ENCODE results near the gene RGMA. TPM values are rescaled to one million over a fixed set of nuclear protein-coding genes. Genes with fewer than 3 reads are reported as not detected.

Gene RGMA
- total RNA-seq, 1 experiment from 2014 or later: 5.5 TPM

DNA sequence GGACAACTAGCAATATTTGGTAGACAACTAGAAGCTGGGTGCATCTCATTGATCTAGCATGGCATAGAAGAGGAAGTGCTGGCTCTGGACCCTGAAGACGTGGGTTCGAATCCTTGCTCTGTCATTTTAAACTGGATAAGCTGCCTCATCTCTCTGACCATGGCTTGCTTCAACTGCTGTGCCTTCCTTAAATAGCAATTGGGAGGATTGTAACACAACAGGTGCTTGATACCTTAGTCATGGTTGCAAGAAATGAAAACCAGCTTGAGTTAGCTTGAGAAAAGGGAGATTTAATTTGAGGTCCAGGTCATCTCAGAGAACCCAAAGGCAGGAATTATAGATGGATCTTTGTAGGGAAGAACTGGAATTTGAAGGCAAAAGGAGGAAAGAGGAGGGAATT lies 14.8 kb upstream of the RGMA start (continued):
- TF ChIP-seq, protein P1, sequence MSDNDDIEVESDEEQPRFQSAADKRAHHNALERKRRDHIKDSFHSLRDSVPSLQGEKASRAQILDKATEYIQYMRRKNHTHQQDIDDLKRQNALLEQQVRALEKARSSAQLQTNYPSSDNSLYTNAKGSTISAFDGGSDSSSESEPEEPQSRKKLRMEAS (IDR thresholded peaks at IDR 0.05): no peak
- TF ChIP-seq TCF7L2 (IDR thresholded peaks at IDR 0.05; ENCODE audit: borderline replicate concordance, extremely low read depth, insufficient read depth, insufficient read length) (no peak), RAD21 (IDR thresholded peaks at IDR 0.05; ENCODE audit: low read depth) (no peak), REST (IDR thresholded peaks at IDR 0.05; ENCODE audit: low read depth) (no peak), EGR1 (IDR thresholded peaks at IDR 0.05; ENCODE audit: low read depth) (no peak)
- TF ChIP-seq, protein P2, sequence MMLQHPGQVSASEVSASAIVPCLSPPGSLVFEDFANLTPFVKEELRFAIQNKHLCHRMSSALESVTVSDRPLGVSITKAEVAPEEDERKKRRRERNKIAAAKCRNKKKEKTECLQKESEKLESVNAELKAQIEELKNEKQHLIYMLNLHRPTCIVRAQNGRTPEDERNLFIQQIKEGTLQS (IDR thresholded peaks at IDR 0.05): no peak

GRCh38 chr15:93102211-93102610 lies 13.2 kb upstream of the RGMA start:
- Histone ChIP-seq H3K27ac (ENCODE audit: low read depth, low read length) (no peak overlapping the region), H3K9ac (ENCODE audit: low read length) (no peak overlapping the region), H3K4me2 (ENCODE audit: low read length) (no peak overlapping the region), H3K4me1 (ENCODE audit: control insufficient read depth in 1 of 2, insufficient read depth in 2 of 2, low read length in 2 of 2) (no peaks in the 10 kb centered on the region), H3K9me3 (ENCODE audit: control insufficient read depth in 1 of 2, insufficient read depth in 1 of 2, low read depth in 1 of 2, low read length in 2 of 2) (no peaks in the 10 kb centered on the region), H3K36me3 (ENCODE audit: control insufficient read depth in 1 of 2, insufficient read depth in 2 of 2, low read length in 2 of 2) (no peaks in the 10 kb centered on the region), H2AFZ (ENCODE audit: low read depth, low read length, poor library complexity, severe bottlenecking) (no peak overlapping the region), H3K9me2 (ENCODE audit: insufficient read depth) (no peaks in the 10 kb centered on the region), H3K4me3 (replicated peaks in 1 of 2; ENCODE audit: low read depth in 1 of 2, low read length in 2 of 2) (no peak overlapping the region), H4K20me1 (ENCODE audit: insufficient read depth) (no peaks in the 10 kb centered on the region), H3K27me3 (ENCODE audit: insufficient read depth, low read length) (0 out of 2 replicates have a peak, but pooled peaks cover 6% of the 10 kb centered on the region), H3K79me2 (ENCODE audit: insufficient read depth, low read length) (no peaks in the 10 kb centered on the region)
- intact Hi-C loops (cut with micrococcal nuclease): no loop called here
- ChIA-PET RAD21 (ENCODE audit: low non-redundant PET in 1 of 2, low total read pairs in 2 of 2, uncharacterized antibody in 2 of 2, unreplicated experiment in 2 of 2) (no interaction called here), POLR2A (no interaction called here), CTCF (no interaction called here)
- ATAC-seq (no peak), DNase-seq (ENCODE audit: low read depth, low spot score) (no peak)
- no TSS peak for BruUV-seq (replicated peaks)
- TF ChIP-seq EZH2 (IDR thresholded peaks at IDR 0.05) (no peak), JUND (IDR thresholded peaks at IDR 0.05) (no peak), EGR1 (IDR thresholded peaks at IDR 0.05; ENCODE audit: low read depth) (no peak), RAD21 (IDR thresholded peaks at IDR 0.05; ENCODE audit: low read depth) (no peak), CBX3 (IDR thresholded peaks at IDR 0.05; ENCODE audit: low read depth) (no peak), POLR2AphosphoS5 (IDR thresholded peaks at IDR 0.05; ENCODE audit: low read depth, low read length) (no peak), REST (IDR thresholded peaks at IDR 0.05; ENCODE audit: low read depth) (no peak), TCF7L2 (IDR thresholded peaks at IDR 0.05; ENCODE audit: borderline replicate concordance, extremely low read depth, insufficient read depth, insufficient read length) (no peak), ZNF274 (IDR thresholded peaks at IDR 0.05; ENCODE audit: low read depth, low read length) (no peak), SRF (IDR thresholded peaks at IDR 0.05; ENCODE audit: low read depth) (no peak), YY1 (IDR thresholded peaks at IDR 0.05; ENCODE audit: extremely low read depth, insufficient replicate concordance, low read depth, low read length) (no peak), FOSL1 (IDR thresholded peaks at IDR 0.05; ENCODE audit: low read depth) (no peak)
- TF ChIP-seq, protein P2 (IDR thresholded peaks at IDR 0.05): no peak
